Neural progenitor cell (in vitro differentiated cells): Measurements from ENCODE around the gene CPT1A.

ENCODE experiments used
- CTCF ChIP-seq: fragments of 200-600 bp; sonication (generic); IDR thresholded peaks from 2 replicates; pipeline ENCODE4 v1.5.1; 2017; ENCODE audit warnings: antibody characterized with exemption, mild to moderate bottlenecking
- EZH2 ChIP-seq: fragments of 200-600 bp; sonication (generic); IDR thresholded peaks from 2 replicates; pipeline ENCODE4 v1.6.1; 2017; ENCODE audit warnings: antibody characterized with exemption, mild to moderate bottlenecking, moderate library complexity
- EZH2phosphoT487 ChIP-seq: fragments of 200-600 bp; sonication (generic); IDR thresholded peaks from 2 replicates; pipeline ENCODE4 v1.6.1; 2017; ENCODE audit warnings: antibody characterized with exemption

GRCh38 chr11:68835749-68836148 is 6.0 kb downstream of the CPT1A start:
- TF ChIP-seq CTCF (no peak), EZH2phosphoT487 (no peak), EZH2 (no peak)
